ENCODE data around the gene PSMD11.
"Not testable (repeated sequence)": the region's sequence is repeated elsewhere in the genome, so short reads cannot be mapped to it uniquely, and the experiment has no call there.

PSMD11 gene

DNA sequence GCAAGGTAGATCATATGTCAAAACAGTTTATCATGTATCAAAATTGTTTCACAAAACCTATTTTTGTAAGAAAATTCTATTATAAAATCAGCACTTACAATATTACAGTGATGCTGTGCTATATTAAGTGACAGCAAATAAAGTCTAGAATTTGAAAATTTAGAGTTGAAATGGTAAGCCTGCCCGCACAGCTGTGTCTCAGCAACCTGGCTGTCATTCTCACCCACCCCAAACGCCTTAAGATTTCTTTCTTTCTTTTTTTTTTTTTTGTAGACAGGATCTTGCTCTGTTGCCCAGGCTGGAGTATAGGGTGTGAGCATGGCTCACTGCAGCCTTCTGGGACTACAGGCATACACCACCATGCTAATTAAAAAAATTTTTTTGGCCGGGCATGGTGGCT, 69.3 kb downstream of the PSMD11 start:
- DNase-seq (ENCODE audit: low spot score), result no peak

GRCh38 chr17:32514606-32515005, 70.3 kb downstream of the PSMD11 start:
- DNase-seq (ENCODE audit: low spot score), result no peak

- DNase-seq (ENCODE audit: low spot score), result no peak
Observed at GRCh38 chr17:32515677-32516383, 71.5 kb downstream of the PSMD11 start.

- no peak for DNase-seq (ENCODE audit: low spot score)
Observed at GRCh38 chr17:32516450-32516849, 72.1 kb downstream of the PSMD11 start.

DNA sequence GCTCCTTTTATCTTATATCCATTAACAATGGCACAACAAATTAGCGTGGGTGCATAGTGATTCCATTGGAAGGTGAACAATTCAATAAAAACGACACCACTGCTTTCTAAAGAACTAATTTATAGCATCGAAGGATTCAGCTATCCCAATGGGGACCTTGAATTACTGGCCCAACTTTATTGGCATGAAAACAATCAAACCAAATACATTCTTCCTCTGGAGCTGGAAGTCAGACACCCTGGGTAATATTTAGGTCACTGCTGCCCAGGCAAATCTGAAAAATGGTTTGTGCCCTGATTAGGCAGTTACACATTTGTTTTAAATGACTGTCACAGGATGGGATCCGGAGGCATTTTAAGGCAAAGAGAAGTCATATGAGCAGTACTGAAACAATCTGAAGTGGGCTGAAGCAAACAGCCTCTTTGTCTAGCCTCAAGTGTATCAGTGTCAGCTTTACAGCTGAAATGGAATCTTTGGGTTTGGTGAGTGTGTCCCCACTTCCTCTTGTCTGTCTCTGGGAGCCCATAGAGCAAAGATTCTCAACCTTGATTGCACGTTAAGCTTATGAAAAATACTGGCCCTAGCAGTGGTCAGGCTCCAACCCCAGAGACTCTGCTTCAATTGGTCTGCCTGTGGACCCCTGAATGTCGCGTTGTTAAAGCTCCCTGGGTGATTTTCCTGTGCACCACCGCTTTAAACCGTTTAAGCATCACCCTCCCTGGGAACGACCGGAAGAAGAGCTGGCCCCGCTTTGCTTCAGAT, 72.8 kb downstream of the PSMD11 start:
- no peak for DNase-seq (ENCODE audit: low spot score)

DNA sequence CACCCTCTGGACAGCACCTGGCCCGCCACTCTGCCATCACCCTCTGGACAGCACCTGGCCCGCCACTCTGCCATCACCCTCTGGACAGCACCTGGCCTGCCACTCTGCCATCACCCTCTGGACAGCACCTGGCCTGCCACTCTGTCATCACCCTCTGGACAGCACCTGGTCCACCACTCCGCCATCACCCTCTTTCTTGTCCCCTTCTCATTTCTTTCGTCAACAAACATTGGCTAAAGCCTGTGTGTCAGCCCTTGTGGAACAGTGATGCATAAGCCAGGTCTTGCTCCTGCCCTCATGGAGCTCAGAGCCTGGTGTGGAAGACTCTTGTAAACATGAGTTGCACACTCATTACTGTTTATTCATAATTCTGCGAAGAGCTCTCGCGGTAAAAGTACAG, 73.7 kb downstream of the PSMD11 start:
- no peak for DNase-seq (ENCODE audit: low spot score)

DNA sequence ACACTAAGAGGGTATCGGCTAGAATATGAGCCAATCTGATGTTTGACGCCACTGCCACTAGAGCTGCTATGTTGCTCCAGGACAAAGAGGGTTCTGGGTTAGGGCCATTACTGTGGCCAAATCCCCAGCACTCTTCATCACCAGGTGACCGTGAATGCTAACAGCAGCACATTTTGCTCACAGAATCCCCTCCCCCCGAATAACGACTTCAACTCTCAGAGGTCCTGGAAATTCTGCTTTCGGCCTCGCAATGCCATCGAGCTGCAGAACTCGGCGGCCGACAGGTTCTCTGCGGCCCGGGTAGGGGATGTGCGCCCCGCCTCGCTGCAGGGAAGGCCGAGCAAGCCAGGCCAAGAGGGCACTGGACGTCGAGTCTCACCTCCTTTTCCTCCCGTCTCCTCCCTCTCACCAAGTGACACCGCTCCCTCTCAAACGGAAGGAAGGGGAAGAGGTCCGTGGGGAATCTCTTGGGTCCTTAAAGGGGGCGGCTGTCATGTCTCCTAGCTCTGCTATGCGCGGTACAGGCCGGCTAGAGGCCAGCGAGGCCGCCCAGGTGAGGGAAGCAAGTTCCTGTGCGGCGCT, 74.4 kb downstream of the PSMD11 start:
- DNase-seq (ENCODE audit: low spot score), result no peak

DNA sequence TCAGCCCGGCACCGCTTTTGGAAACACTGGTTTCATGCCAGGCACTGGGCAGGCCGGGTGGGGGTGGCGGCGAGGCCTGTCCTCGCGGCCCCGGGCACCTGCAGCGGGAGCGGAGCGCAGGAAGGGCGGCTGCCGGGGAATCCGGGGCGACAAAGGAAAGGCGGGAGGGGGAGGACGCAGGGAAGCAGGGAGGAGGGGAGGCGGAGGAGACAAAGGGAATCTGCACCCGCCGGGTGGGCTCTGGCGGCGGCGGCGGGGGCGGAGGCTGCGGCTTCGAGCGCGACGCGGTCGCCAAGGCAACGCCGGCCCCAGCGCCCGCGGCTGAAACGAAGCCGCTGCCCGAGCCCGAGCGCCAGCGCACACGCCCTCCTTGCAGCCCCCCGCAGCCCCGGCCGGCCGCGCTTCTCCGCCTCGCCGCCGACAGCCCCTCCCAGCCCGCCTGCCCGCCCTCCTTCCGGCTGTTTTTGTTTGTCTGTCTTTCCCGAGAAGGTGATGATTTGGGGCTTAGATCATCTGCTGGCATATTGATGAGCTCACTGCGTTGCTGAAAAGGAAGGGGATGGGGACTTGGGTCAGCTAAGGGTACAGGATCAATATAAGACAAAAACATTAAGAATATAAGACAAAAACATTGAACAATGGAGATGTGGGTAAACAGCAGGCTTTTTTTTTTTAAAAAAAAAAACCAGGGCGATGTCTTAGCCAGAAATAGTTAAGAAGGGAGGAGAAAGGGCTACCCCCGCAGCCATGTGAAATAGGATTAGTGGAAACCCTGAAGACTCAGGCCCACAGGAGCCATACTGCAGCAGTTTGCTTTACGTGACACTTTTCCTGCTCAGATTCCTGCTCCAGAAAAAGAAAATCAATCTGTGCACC, 75.2 kb downstream of the PSMD11 start:
- DNase-seq (ENCODE audit: low spot score), result no peak

DNA sequence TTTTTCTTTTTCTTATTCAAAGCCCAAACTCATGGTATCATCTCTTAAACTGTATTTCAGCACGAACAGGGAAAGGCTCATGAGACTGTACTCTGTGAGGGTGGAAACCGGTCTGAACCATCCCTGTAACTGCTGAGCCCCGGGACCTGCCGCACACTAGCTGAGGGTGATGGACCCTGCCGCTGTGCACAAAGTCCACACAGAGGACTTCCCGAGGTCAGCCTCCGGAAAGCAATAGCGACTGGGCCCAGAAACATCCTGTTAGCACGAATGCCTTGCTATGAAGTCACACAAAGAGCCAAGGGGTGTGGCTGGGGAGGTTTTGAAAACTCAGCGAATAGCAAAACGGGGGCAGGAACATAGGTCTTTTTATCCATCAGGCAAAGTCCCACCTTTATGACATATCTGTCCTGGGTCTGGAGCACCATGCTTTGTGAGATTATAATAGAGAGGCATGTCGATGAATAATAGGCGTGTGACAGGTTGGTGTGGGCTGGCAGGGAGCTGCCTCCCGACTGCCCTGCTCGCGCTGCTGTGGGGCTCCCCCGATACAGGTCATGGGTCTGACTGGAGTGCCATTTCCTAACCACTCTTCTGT, 75.9 kb downstream of the PSMD11 start:
- DNase-seq (ENCODE audit: low spot score), result peak; percentile 41

GRCh38 chr17:32520737-32521404, 76.6 kb downstream of the PSMD11 start:
- DNase-seq (ENCODE audit: low spot score), result no peak

DNA sequence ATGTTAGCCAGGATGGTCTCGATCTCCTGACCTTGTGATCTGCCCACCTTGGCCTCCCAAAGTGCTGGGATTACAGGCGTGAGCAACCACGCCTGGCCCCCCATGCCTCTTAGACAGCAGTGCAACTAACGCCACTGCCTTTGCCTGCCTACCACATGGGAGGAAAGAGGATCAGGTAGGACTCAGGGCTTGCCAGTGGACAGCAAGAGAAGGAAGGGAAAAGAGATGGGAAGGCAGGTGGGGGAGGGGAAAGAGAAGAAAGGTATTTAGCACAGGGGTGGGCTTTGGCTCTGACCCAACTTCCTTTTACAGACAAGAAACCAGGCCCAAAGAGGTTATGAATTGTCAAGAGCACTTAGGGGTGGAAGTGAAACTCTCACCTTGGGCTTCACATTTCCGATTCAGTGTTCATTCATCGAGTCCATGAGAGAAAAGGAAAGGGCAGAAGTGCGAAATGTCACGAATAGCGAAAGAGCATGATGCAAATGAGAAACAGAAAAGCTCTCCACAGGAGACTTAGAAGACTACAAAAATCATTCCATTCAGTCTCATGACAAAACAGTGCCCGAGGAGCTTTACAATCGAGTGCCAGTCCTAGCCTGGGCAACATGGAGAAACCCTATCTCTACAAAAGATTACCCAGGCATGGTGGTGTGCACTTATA, 78.8 kb downstream of the PSMD11 start:
- DNase-seq (ENCODE audit: low spot score), result no peak

DNA sequence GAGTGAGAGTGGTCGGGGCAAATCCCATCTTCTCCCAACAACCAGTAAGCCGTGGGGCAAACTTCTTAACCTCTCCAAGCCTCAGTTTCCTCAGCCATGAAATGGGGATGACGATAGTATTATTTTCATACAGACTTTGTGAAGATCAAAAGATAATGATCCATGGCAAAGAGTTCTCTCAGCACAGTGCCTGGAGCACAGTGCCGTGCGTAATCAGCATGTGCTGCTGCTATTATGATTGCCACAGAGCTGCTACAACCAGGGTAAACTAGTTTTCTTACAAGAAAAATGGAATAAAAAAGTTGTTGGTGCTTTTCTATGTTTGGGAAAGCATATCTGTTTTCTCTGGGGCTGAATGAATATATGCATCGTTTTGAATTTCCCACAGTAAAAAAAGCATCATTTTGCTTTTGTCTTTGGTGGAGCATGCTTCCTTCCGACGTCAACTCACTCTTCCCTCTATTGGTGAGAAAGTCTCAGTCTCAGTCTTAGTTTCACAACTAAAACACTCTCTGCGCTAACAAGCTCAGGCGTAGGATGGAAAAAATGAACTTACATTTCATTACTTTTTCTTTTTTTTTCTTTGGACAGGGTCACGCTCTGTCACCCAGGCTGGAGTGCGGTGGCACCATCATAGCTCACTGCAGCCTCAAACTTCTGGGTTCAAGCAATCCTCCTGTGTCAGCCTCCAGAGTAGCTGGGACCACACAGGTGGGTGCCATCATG, 79.7 kb downstream of the PSMD11 start:
- DNase-seq (ENCODE audit: low spot score), result no peak

DNA sequence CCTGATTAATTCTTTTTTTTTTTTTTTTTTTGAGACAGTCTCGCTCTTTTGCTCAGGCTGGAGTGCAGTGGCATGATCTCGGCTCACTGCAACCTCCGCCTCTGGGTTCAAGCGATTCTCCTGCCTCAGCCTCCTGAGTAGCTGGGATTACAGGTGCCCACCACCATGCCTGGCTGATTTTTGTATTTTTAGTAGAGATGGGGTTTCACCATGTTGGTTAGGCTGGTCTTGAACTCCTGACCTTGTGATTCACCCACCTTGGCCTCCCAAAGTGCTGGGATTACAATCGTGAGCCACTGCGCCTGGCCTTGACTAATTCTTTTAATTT, 80.2 kb downstream of the PSMD11 start:
- DNase-seq (ENCODE audit: low spot score), result not testable (repeated sequence)

GRCh38 chr17:32525122-32525521, 80.8 kb downstream of the PSMD11 start:
- no peak for DNase-seq (ENCODE audit: low spot score)

GRCh38 chr17:32527146-32527545, 82.8 kb downstream of the PSMD11 start:
- DNase-seq (ENCODE audit: low spot score), result no peak

DNA sequence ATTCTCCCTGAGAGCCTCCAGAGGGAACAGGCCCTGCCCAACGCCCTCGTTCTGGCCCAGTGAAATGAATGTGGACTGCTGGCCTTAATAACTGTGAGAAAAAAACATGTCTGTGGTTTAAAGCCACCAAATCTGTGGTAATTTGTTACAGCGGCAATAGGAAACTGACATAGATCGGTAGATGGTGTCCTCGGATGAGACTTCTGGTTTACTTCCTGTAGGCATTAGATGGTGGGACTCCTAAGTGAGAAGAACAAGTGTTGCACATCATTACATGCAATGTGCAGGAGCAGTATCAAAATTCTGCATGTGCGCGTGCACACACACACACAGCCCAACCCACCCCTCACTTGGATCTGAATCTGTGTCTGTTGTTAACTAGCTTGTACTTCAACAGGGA, 84.5 kb downstream of the PSMD11 start:
- DNase-seq (ENCODE audit: low spot score), result no peak

DNA sequence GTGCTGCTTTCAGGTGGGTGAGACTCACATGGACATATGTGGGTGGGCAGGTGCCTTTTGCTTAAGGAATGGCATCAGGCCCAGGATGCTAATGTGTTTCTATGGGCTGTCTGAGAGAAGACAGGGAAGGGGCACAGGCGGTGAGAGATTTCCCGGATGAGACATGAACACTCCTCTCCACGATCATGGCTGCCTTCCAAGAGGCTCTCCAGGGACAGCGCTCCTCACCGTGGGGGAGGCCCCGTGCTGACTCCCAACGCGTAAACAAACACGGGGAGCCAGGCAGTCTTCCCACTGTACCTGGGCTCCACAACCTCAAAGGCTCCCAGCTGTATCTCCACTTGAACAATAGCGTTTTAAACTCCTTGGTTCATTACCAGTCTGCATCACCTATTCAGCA, 85.3 kb downstream of the PSMD11 start:
- no peak for DNase-seq (ENCODE audit: low spot score)

All from putamen (tissue), 1 donor.